Cardiac fibroblast (primary cell): ENCODE measurements around the gene BSN.

Experiments
- DNase-seq, 2 donors: peaks; one replicate each; pipeline versions ENCODE4 v3.0.0 to v3.0.0-alpha.2; 2010; ENCODE audit warnings: low read depth in 2 of 2
- H3K4me3 ChIP-seq, 2 donors: replicated peaks in 1 of 2; 1 replicate in 1 of 2; 2 replicates in 1 of 2; pipeline ENCODE4 v1.5.1; 2011; ENCODE audit warnings: low read depth in 2 of 2, low read length in 2 of 2, mild to moderate bottlenecking in 2 of 2, moderate library complexity in 1 of 2
- TF ChIP-seq, protein P1 (sequence below): IDR thresholded peaks from one replicate; pipeline ENCODE4 v1.5.1; 2011; ENCODE audit warnings: low read depth, mild to moderate bottlenecking, low read length, inconsistent platforms

The BSN gene, protein sequence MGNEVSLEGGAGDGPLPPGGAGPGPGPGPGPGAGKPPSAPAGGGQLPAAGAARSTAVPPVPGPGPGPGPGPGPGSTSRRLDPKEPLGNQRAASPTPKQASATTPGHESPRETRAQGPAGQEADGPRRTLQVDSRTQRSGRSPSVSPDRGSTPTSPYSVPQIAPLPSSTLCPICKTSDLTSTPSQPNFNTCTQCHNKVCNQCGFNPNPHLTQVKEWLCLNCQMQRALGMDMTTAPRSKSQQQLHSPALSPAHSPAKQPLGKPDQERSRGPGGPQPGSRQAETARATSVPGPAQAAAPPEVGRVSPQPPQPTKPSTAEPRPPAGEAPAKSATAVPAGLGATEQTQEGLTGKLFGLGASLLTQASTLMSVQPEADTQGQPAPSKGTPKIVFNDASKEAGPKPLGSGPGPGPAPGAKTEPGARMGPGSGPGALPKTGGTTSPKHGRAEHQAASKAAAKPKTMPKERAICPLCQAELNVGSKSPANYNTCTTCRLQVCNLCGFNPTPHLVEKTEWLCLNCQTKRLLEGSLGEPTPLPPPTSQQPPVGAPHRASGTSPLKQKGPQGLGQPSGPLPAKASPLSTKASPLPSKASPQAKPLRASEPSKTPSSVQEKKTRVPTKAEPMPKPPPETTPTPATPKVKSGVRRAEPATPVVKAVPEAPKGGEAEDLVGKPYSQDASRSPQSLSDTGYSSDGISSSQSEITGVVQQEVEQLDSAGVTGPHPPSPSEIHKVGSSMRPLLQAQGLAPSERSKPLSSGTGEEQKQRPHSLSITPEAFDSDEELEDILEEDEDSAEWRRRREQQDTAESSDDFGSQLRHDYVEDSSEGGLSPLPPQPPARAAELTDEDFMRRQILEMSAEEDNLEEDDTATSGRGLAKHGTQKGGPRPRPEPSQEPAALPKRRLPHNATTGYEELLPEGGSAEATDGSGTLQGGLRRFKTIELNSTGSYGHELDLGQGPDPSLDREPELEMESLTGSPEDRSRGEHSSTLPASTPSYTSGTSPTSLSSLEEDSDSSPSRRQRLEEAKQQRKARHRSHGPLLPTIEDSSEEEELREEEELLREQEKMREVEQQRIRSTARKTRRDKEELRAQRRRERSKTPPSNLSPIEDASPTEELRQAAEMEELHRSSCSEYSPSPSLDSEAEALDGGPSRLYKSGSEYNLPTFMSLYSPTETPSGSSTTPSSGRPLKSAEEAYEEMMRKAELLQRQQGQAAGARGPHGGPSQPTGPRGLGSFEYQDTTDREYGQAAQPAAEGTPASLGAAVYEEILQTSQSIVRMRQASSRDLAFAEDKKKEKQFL (N-terminal part only)

DNA sequence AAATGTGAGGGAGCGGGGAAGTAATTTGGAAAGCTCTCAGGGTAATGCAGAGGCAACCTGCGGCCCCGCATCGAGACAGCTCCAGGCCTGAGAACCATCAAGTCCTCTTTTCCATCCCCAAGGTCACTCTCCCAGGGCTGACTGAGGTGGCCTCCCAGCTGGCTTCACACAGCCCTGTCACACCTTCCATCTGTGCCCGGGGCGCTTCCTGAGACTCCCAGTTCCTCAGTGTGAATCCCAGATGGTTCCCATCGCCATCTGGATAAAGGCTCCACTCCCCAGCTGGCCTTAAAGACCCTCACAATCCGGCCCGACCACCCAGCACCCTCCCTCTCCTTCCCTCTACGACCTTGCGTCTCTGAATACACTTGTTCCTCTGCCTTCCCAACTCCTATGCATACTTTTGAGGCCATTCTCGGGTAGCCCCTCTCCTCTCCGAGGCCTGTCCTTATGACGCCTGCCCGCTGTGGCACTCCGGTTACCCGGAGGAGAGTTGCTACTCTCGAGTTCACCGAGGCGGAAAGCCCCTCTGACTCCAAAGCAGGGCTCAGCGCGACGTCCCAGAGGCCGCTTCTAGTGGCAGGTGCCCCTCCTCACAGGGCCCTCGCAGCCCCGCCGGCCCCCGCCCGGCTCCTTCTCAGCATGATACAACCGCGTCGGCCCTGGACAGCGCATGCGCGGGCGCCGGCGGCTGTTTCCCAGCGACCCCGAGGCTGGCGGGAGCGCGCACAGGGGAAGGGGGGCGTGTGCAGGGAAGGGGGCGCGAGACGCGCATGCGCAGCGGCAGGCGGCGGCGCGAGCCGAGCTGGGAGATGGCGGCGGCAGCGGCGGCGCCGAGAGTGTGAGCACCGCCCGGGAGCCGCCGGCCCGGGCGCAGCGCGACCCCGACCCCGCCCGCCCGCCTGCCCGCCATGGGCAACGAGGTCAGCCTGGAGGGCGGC, at the start of gene BSN:
Gene BSN, plus strand, starts transcription at position 786 of the 941 bp plus-strand sequence. Its CDS starts 126 bp downstream, at position 912.
- DNase-seq = peak; percentile 88 to 93
- H3K4me3 ChIP-seq = peak within 1 kb of the TSS; percentile 65 to 73
- TF ChIP-seq, protein P1, sequence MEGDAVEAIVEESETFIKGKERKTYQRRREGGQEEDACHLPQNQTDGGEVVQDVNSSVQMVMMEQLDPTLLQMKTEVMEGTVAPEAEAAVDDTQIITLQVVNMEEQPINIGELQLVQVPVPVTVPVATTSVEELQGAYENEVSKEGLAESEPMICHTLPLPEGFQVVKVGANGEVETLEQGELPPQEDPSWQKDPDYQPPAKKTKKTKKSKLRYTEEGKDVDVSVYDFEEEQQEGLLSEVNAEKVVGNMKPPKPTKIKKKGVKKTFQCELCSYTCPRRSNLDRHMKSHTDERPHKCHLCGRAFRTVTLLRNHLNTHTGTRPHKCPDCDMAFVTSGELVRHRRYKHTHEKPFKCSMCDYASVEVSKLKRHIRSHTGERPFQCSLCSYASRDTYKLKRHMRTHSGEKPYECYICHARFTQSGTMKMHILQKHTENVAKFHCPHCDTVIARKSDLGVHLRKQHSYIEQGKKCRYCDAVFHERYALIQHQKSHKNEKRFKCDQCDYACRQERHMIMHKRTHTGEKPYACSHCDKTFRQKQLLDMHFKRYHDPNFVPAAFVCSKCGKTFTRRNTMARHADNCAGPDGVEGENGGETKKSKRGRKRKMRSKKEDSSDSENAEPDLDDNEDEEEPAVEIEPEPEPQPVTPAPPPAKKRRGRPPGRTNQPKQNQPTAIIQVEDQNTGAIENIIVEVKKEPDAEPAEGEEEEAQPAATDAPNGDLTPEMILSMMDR = no peak

DNA sequence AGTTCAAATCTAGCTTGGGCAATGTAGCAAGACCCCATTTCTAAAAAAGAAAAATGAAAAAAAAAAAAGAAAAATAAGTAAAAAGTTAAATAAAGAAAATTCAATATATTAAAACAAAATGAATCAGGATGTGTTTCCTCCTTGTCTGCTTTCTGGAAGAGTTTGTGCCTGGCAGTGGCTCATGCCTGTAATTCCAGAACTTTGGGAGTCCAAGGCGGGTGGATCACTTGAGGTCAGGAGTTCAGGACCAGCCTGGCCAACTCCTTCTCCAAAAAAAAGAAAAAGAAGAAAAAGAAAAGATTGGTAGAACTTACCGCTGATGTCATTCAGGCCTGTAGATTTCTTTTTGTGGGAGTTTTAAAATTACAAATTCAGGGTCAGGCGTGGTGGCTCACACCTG, 47.4 kb upstream of the BSN start:
- no peak overlapping the region for H3K4me3 ChIP-seq
- DNase-seq = no peak
- TF ChIP-seq, protein P1 = no peak

DNA sequence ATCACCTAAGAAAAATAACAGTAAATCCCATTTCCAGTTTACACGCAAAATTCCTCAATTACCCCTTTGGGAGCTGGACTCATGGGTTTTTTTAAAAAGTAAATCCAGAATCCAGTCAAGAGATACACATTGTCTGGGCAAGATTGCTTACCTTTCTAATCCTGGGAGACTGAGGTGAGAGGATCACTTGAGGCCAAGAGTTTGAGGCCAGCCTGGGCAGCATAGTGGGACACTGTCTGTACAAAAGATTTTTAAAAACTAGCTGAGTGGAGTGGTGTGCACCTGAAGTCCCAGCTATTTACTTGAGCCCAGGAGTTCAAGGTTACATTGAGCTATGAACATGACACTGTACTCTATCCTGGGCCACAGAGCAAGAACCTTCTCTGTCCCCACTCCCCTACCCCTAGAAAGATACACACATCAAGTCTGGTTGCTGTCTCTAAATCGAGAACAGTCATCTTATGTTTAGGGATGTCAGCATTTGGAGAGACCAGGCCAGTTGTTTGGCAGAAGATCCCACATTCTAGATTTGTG, 45.2 kb upstream of the BSN start:
- no peak for DNase-seq
- H3K4me3 ChIP-seq = no peak overlapping the region
- TF ChIP-seq, protein P1 = no peak

DNA sequence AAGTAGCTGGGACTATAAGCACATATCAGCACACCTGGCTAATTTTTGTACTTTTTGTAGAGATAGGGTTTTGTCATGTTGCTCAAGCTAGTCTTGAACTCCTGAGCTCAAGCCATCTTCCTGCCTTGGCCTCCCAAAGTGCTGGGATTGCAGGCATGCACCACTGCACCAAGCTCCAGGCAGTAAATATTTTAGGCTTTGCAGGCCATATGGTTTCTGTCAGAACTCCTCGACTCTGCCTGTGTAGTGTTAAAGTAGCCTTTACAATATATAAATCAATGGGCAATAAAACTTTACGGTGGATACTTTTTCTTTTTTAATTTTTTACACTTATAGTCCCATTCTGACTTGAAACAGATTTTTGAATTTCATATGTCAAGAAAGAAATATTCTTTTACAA, 42.6 kb upstream of the BSN start:
- TF ChIP-seq, protein P1 = no peak
- H3K4me3 ChIP-seq = no peak overlapping the region
- no peak for DNase-seq

DNA sequence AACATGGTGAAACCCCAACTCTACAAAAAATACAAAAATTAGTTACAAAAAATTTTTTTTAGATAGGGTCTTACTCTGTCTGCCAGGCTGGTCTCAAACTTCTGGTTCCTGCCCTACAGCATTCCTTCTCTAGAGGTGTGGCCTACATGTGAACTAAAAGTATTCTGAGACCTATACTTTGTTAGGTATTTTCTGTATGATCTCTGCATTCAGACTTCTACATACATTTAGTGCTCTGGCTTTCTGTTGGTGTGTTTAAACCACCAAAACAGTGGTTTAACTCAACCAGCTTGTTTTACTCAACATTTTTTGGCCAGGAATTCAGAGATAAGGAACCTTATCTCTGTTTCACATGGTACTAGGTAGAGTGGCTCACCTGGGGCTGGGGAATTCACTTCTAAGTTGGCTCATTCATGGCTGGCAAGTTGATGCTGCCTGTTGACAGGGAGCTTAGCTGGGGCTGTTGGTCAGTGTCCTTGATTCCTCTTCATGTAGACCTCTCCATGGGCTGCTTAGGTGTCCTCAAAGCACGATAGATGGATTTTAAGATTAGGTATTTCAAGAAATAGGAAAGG, 41.4 kb upstream of the BSN start:
- TF ChIP-seq, protein P1 = no peak
- H3K4me3 ChIP-seq = no peak overlapping the region
- DNase-seq = no peak
